T-cell (primary cell): ENCODE data around the gene ARGLU1. TPM values are rescaled to one million over a fixed set of nuclear protein-coding genes. Genes with fewer than 3 reads are reported as not detected.

ENCODE experiments used
- ATAC-seq, 4 experiments: fragments of 200-7000 bp in 3 of 4; fragments of 150-1000 bp in 1 of 4; cut with Tn5 transposase; replicated peaks in 1 of 4; 1 replicate in 3 of 4; 2 replicates in 1 of 4; pipeline ENCODE4 v1.10.0; 2021; ENCODE audit warnings: moderate library complexity in 3 of 4, mild to moderate bottlenecking in 2 of 4, moderate number of reproducible peaks in 1 of 4
- CTCF ChIA-PET, 2 donors: fragments of 300-600 bp; sonication (Branson Sonifier 250); formaldehyde crosslinking; loops; one replicate each; lab custom pipeline; 2022; ENCODE audit warnings: antibody characterized with exemption in 2 of 2; lab: Charles Lee
- POLR2A ChIA-PET, 2 donors: fragments of 300-600 bp; sonication (Branson Sonifier 250); formaldehyde crosslinking; loops; one replicate each; lab custom pipeline; 2022; ENCODE audit warnings: antibody characterized with exemption in 2 of 2; lab: Charles Lee
- DNase-seq, 35 experiments: peaks; one replicate each; pipeline versions ENCODE4 v3.0.0 to v3.0.0-alpha.2; 2013 to 2023
- H3K27ac ChIP-seq: one replicate; pipeline ENCODE4 v1.5.1; 2013; ENCODE audit warnings: low read length
- H3K27me3 ChIP-seq, 2 experiments: replicated peaks in 1 of 2; 1 replicate in 1 of 2; 2 replicates in 1 of 2; pipeline versions ENCODE4 v1.6.1 to v1.7.0; 2013; ENCODE audit warnings: low read length in 1 of 2, mixed read lengths in 1 of 2; ENCODE audit not compliant: control insufficient read depth in 2 of 2, insufficient read depth in 2 of 2; ENCODE audit errors: extremely low read depth in 1 of 2
- H3K36me3 ChIP-seq, 2 donors: 1 replicate in 1 of 2; 2 replicates in 1 of 2; pipeline versions ENCODE4 v1.6.1 to v1.7.0; 2013; ENCODE audit warnings: low read length in 1 of 2; ENCODE audit not compliant: control insufficient read depth in 2 of 2, insufficient read depth in 1 of 2; ENCODE audit errors: extremely low read depth in 1 of 2
- H3K4me1 ChIP-seq, 2 experiments: 1 replicate in 1 of 2; 2 replicates in 1 of 2; pipeline versions ENCODE4 v1.6.1 to v1.7.0; 2013; ENCODE audit warnings: low read length in 2 of 2, mixed read lengths in 1 of 2; ENCODE audit not compliant: insufficient read depth in 2 of 2, control insufficient read depth in 1 of 2; ENCODE audit errors: extremely low read depth in 1 of 2
- H3K4me3 ChIP-seq, 2 donors: 1 replicate in 1 of 2; 2 replicates in 1 of 2; pipeline versions ENCODE4 v1.5.1 to v1.7.0; 2013; ENCODE audit warnings: mild to moderate bottlenecking in 2 of 2, low read length in 1 of 2, moderate library complexity in 1 of 2; ENCODE audit not compliant: control insufficient read depth in 1 of 2; ENCODE audit errors: extremely low read depth in 1 of 2
- H3K9me3 ChIP-seq: 2 replicates; pipeline ENCODE4 v1.7.0; 2013
- H3K27ac Mint-ChIP-seq, 2 donors: one replicate each; pipeline ENCODE4 v1.8.0; 2020 to 2021; ENCODE audit warnings: mild to moderate bottlenecking in 2 of 2, mixed read lengths in 2 of 2
- H3K27me3 Mint-ChIP-seq, 2 donors: one replicate each; pipeline ENCODE4 v1.8.0; 2021 to 2022; ENCODE audit warnings: mixed read lengths in 2 of 2
- H3K36me3 Mint-ChIP-seq: one replicate; pipeline ENCODE4 v1.8.0; 2021; ENCODE audit warnings: mixed read lengths
- H3K4me1 Mint-ChIP-seq, 3 donors: one replicate each; pipeline ENCODE4 v1.8.0; 2020 to 2022; ENCODE audit warnings: mixed read lengths in 3 of 3, mild to moderate bottlenecking in 1 of 3
- H3K4me3 Mint-ChIP-seq, 3 donors: one replicate each; pipeline ENCODE4 v1.8.0; 2020 to 2022; ENCODE audit warnings: mild to moderate bottlenecking in 3 of 3, mixed read lengths in 3 of 3, moderate library complexity in 3 of 3
- H3K9me3 Mint-ChIP-seq, 3 donors: one replicate each; pipeline ENCODE4 v1.8.0; 2020 to 2022; ENCODE audit warnings: mixed read lengths in 3 of 3
- WGBS: methylation state at CpG from one replicate; pipeline ENCODE4 v1.1.5; 2013; ENCODE audit warnings: missing lambda C conversion rate; ENCODE audit not compliant: insufficient coverage; 5-methylcytosine and 5-hydroxymethylcytosine counted together
- total RNA-seq, 35 experiments: library from RNA in 6 of 35; stranded (reverse) in 6 of 35; fragments of 120-200 nt in 1 of 35; gene quantifications; one replicate each; pipeline versions ENCODE4 v1.2.1 to v1.2.4 and lab custom pipeline; 2013 to 2026

The ARGLU1 gene
- total RNA-seq, 5 donors from 2014 or later (not counting 1 experiment from before 2014, with no cell fraction given) = 158 to 197 (median 184) TPM

DNA sequence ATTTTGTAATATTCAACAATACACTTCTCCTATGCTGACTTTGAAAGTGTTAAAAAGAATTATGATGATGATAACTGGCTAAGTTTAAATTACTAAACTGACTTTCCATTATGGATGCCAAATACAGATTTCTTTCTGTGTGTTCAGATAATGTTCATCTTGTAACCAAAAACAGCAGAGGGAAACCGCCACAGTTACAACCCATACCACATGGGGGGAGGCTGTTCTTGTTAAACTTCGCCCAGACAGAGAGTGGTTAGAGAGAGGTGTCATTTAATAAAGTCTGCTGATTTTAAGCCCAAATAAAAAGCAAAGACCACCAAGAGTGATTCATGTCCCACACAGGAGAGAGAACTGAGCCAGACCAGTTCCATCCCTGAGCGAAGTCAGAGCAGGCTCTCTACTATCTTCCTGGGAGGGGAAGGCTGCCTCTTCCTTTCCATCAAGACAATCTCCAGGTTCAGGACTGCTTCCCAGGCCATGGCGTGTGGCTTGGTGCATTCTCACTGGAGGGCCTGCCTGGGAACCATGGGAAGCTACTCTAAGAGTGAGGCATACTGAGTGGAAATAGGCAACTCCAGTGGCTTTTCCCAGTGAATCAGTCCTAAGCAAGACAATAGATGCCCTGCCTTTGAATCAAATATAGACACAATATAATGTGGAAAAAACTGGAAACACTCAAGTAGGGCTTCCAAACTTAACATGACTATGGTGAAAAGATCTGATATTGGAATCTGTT is 50.7 kb downstream of the ARGLU1 start:
- no peak overlapping the region for H3K4me3 Mint-ChIP-seq
- ATAC-seq (no peak), DNase-seq (no peak)
- H3K9me3 ChIP-seq = no peaks in the 10 kb centered on the region
- peaks cover 36 to 37% of the 10 kb centered on the region in 2 donors for H3K27me3 Mint-ChIP-seq
- ChIA-PET POLR2A (no interaction called here), CTCF (no interaction called here)
- H3K9me3 Mint-ChIP-seq = no peaks in the 10 kb centered on the region
- no peak overlapping the region for H3K4me3 ChIP-seq
- no peak overlapping the region for H3K27ac Mint-ChIP-seq
- no peaks in the 10 kb centered on the region for H3K4me1 Mint-ChIP-seq
- no peaks in the 10 kb centered on the region for H3K36me3 Mint-ChIP-seq
- no peak overlapping the region for H3K27ac ChIP-seq
- WGBS = no CpG with 5 or more reads among the region's 4 CpGs
- H3K36me3 ChIP-seq = no peaks in the 10 kb centered on the region
- peaks cover 0 to 6% of the 10 kb centered on the region in 2 experiments for H3K27me3 ChIP-seq
- no peaks in the 10 kb centered on the region for H3K4me1 ChIP-seq

- peaks cover 28 to 32% of the 10 kb centered on the region in 2 donors for H3K27me3 Mint-ChIP-seq
- H3K27ac Mint-ChIP-seq = no peak overlapping the region
- POLR2A ChIA-PET = no interaction called here
- Histone ChIP-seq H3K9me3 (no peaks in the 10 kb centered on the region), H3K4me1 (no peaks in the 10 kb centered on the region), H3K27me3 (peaks cover 0 to 6% of the 10 kb centered on the region in 2 experiments), H3K27ac (no peak overlapping the region), H3K4me3 (no peak overlapping the region), H3K36me3 (no peaks in the 10 kb centered on the region)
- no peak overlapping the region for H3K4me3 Mint-ChIP-seq
- H3K9me3 Mint-ChIP-seq = no peaks in the 10 kb centered on the region
- H3K36me3 Mint-ChIP-seq = no peaks in the 10 kb centered on the region
- no peak for DNase-seq
- H3K4me1 Mint-ChIP-seq = no peaks in the 10 kb centered on the region
- WGBS = 75% methylated on average over 2 of the region's 5 CpGs
- CTCF ChIA-PET = interaction anchor here in 1 of 2 donors (0.7 kb wide), 1 partner anchor 73 kb away, joined by 3 read pairs; no protein-coding TSS in a partner anchor
- ATAC-seq = no peak
Observed at GRCh38 chr13:106515635-106516254, 52.2 kb downstream of the ARGLU1 start.

DNA sequence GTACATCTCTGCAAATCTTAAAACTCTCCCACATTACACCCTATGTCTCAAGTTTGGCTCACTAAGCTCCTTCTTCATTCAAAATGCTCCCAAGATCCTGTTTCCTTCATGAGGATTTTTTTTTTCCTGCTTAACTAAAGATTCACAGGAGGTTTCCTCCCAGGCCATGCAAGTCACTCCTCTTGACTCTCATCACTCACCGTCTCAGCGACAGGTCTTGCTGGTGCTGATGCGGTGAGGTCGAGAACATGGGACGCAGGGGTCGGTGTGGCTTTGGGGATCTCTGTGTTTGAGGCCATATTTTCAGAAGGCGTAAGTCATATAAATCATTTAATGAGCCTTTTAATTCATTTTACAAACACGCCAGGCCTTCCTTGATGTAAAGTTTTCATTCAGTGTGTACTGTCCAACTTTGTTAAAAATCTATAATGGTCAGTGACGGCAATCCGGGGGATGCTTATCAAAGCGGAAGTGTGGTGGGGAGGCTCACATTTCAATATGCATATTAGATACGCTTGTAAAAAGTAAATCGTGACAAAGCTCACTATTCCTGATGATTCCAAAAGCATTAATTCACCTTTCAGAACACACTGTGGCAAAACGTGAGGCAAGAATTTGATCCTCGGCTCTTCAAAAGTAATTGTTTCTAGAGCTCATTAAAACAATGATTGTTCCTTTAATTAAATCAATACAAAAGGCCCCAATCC is 52.9 kb downstream of the ARGLU1 start:
- no peaks in the 10 kb centered on the region for H3K36me3 Mint-ChIP-seq
- Histone ChIP-seq H3K36me3 (no peaks in the 10 kb centered on the region), H3K4me1 (no peaks in the 10 kb centered on the region), H3K27me3 (peaks cover 0 to 6% of the 10 kb centered on the region in 2 experiments), H3K27ac (no peak overlapping the region), H3K4me3 (no peak overlapping the region), H3K9me3 (no peaks in the 10 kb centered on the region)
- H3K27ac Mint-ChIP-seq = no peak overlapping the region
- POLR2A ChIA-PET = no interaction called here
- CTCF ChIA-PET = no interaction called here
- H3K9me3 Mint-ChIP-seq = no peaks in the 10 kb centered on the region
- DNase-seq = no peak
- peaks cover 24 to 29% of the 10 kb centered on the region in 2 donors for H3K27me3 Mint-ChIP-seq
- ATAC-seq = no peak
- WGBS = no CpG with 5 or more reads among the region's 15 CpGs
- no peaks in the 10 kb centered on the region for H3K4me1 Mint-ChIP-seq
- H3K4me3 Mint-ChIP-seq = no peak overlapping the region

DNA sequence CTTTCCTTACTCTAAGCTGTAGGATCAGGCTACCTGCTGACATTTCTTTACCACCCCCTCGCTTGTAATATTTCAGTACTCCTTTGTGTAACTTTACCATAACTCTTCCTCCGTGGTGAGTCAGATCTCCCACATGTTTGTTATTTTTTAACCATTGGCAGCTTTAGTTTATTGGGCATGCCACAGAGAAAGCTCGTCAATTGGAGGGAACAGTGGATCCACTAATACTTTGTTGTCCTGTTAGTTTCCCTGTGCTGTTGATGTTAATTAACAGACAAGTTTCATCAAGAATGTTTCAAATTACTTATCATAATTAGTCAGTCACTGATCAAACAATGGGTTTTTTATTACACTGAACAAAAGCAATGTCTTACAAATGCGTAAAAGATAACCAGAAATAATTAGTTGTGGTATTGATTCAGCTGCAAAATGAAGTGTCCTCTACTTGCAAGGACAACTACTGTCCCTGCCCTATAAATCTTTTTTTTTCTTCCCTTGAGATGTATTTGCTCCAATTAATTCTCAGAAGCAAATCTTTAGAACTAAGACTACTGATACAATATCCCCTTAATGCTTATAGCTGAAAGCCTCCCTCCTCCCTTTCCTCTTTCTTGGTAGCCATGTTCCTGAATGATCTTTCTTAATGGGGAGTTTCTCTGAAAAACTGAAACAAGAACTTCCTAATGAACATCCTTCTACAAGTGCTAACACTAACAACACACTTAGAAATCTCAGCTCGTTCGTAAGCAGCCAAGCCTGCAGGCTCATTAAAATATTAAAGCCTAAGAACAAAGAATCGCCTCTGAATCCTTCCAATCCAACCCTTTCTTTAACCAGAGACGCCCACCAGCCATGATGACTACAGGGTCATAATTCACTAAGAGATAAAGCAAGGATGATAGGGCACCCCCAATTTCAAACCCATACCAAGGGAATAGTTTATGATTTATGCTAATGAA is 54.6 kb downstream of the ARGLU1 start:
- no peak overlapping the region for H3K4me3 Mint-ChIP-seq
- Histone ChIP-seq H3K27ac (no peak overlapping the region), H3K9me3 (no peaks in the 10 kb centered on the region), H3K36me3 (no peaks in the 10 kb centered on the region), H3K4me3 (no peak overlapping the region), H3K27me3 (peaks cover 0 to 6% of the 10 kb centered on the region in 2 experiments), H3K4me1 (no peaks in the 10 kb centered on the region)
- H3K27me3 Mint-ChIP-seq = peaks cover 17 to 27% of the 10 kb centered on the region in 2 donors
- ATAC-seq (no peak), DNase-seq (no peak)
- ChIA-PET CTCF (no interaction called here), POLR2A (interaction anchor here in 1 of 2 donors (0.5 kb wide), 1 partner anchor 1393 kb away, joined by 5 read pairs; no protein-coding TSS in a partner anchor)
- no peaks in the 10 kb centered on the region for H3K4me1 Mint-ChIP-seq
- no peak overlapping the region for H3K27ac Mint-ChIP-seq
- WGBS = 84% methylated on average over 4 of the region's 8 CpGs
- no peaks in the 10 kb centered on the region for H3K36me3 Mint-ChIP-seq
- no peaks in the 10 kb centered on the region for H3K9me3 Mint-ChIP-seq

- CTCF ChIA-PET = no interaction called here
- Histone ChIP-seq H3K27me3 (no peaks in the 10 kb centered on the region), H3K9me3 (no peaks in the 10 kb centered on the region), H3K36me3 (no peaks in the 10 kb centered on the region), H3K4me1 (no peaks in the 10 kb centered on the region), H3K27ac (no peak overlapping the region), H3K4me3 (no peak overlapping the region)
- Mint-ChIP-seq H3K4me3 (no peak overlapping the region), H3K27me3 (peaks cover under 1 to 9% of the 10 kb centered on the region in 2 donors), H3K27ac (no peak overlapping the region), H3K36me3 (no peaks in the 10 kb centered on the region), H3K4me1 (no peaks in the 10 kb centered on the region), H3K9me3 (no peaks in the 10 kb centered on the region)
- ATAC-seq (no peak), DNase-seq (no peak)
- POLR2A ChIA-PET = interaction anchor here in 1 of 2 donors (0.5 kb wide), 1 partner anchor 97 kb away, joined by 11 read pairs; no protein-coding TSS in a partner anchor
- 49% methylated on average over 7 of the region's 11 CpGs for WGBS
Observed at GRCh38 chr13:106507560-106508274, 60.2 kb downstream of the ARGLU1 start.
